NAMALWA (cell line): ENCODE data around the gene CADM4.
"Not testable (repeated sequence)": the region's sequence is repeated elsewhere in the genome, so short reads cannot be mapped to it uniquely, and the experiment has no call there.

Source experiments
- DNase-seq: peaks from one replicate; pipeline ENCODE4 v3.0.0-alpha.2; 2015; ENCODE audit warnings: low spot score

Gene CADM4

GRCh38 chr19:43662487-43662886, 22.8 kb upstream of the CADM4 start:
- DNase-seq = no peak

DNA sequence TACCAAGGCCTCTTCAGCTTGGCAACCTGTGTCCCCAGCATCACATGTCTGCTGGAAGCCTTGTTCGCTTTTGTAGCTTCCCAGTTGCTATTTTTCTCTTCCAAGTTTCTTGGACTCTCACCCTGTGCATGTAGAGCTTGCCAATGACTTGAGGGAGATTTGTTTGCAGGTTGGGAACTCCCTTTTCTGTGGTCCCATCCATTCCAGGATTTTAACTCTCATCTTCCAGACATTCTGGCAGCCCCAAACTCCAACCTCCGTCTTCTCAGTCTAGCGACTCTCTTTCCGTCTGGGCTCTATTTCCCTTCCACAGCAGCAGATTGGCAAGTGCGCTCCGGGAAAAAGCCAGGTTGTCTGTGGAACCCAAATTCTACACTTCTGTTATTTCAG, 21.3 kb upstream of the CADM4 start:
- no peak for DNase-seq

DNA sequence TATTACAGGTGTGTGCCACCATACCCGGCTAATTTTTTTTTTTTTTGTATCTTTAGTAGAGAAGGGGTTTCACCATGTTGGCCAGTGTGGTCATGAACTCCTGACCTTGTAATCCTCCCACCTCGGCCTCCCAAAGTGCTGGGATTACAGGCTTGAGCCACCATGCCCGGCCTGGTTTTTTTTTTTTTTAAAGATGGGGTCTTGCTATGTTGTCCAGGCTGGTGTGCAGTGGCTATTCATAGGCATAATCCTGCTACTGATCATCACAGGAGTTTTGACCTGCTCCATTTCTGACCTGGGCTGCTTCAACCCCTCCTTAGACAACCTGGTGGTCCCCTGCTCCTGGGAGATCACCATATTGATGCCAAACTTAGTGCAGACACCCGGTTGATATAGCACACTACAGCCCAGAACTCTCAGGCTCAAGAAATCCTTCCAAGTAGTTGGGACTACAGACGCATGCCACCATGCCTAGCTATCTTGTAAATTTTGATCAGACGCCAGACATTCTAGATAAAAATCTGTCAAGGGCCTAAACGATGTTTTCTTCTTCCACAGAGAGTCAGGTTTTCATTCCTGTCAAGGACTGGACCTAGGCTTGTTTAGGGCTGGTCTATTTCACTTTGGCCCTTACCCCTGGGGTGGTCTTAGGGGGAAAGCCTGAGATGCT, 20.8 kb upstream of the CADM4 start:
- no peak for DNase-seq

- DNase-seq = no peak
Observed at GRCh38 chr19:43658494-43658893, 18.8 kb upstream of the CADM4 start.

DNA sequence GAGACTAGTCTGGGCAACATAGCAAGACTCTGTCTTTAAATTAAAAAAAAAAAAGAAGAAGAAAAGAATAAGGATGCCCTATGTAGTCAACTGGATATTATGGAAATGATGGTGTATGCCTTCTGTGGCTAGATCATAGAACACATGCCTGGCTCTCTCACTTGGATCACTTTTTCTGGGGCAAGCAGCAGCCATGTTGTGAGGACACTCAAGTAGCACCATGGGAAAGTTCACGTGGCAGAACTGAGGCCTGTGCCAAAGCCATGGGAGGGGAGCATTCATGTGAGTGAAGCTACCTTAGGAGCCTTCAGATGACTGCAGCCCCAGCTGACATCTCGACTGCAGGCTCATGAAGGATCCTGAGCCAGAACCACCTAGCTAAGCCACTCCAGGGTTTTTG, 18.4 kb upstream of the CADM4 start:
- DNase-seq = no peak

DNA sequence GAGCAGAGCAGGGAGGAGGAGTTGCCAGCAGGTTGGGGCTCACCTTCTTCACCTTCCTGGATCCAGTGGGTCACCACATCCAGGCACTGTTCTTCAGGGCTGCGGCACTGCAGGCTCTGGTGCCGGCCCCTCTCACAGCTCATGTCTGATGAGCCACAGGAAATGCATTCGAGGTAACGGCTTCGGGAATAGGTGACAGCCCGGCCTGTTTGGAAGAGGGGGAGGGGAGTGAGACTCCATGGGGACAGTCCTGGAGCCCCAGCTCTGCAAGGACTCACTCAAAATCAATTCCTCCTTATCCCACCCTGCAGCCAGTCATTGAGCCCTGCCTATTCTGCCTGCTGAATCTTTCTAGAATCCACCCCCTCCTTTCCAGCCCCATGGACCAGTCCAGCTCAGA, 16.8 kb upstream of the CADM4 start:
- DNase-seq = no peak

DNA sequence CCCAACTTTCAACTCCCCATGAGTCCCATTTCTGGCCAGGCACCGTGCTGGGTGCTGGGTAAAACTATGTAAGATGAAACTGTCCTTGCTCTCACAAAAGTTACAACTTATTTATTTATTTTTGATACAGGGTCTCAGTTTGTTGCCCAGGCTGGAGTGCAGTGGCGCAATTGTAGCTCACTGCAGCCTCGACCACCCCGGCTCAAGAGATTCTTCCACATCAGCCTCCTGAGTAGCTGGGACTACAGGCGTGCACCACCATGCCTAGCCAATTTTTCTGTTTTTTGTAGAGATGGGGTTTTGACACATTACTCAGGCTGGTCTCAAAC, 12.9 kb upstream of the CADM4 start:
- DNase-seq = no peak

GRCh38 chr19:43651758-43652545, 12.3 kb upstream of the CADM4 start:
- peak; percentile 84 for DNase-seq

GRCh38 chr19:43650276-43650675, 10.6 kb upstream of the CADM4 start:
- DNase-seq = not testable (repeated sequence)

- no peak for DNase-seq
Observed at GRCh38 chr19:43649514-43649913, 9.9 kb upstream of the CADM4 start.

DNA sequence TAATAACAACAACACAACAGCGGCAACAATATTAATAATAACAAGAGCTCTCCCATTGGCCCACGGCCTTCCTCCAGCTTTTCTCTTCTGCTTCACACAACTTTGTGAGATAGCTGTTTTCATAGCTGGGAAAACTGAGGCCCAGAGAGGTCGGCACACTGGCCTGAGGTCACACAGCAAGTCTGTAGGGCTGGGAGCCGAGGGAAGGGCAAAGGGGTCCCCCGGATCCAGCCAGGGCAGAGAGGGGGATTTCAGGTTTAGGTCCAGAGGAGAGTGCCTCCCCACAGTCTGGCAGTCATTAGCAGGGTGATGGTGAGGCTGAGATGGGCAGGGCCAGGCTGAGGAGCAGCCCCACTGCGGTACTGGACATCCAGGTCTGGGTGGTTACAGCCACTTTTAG, 9.0 kb upstream of the CADM4 start:
- DNase-seq = no peak

GRCh38 chr19:43644181-43644580, 4.5 kb upstream of the CADM4 start:
- DNase-seq = no peak

DNA sequence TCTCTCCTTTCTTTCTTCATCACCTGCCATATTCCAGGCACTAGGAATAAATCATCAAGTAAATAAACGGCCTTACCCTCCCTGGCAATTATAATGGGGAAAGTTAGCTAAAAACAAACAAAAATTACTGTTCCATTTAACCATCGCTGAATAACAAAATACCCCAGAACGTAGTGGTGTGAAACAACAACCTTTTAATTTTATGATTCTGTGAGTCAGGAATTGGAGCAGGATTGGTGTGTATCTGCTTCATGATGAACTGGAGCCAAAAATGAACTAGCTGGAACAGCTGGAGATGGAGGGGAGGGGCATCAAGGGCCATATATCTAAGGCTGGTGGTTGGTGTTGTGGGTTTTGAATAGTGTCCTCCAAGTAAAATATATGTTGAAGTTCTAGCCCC, 3.7 kb upstream of the CADM4 start:
- DNase-seq = no peak

- DNase-seq = no peak
Observed at GRCh38 chr19:43642531-43642930, 2.9 kb upstream of the CADM4 start.

DNA sequence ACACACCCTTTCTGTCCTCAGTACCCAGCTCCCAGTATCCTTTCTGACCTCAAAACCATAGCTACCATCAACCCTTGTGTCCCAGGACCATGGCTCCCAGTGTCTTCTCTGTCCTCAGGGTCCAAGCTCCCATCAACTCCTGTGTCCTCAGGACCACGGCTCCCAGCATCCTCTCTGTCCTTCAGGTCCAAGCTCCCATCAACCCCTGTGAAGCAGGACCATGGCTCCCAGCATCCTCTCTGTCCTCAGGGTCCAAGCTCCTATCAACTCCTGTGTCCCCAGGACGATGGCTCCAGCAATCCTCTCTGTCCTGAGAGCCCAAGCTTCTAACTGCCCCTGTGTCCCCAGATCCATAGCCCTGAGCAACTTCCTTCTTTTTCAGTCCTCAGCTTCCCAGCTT, 1.7 kb upstream of the CADM4 start:
- no peak for DNase-seq

- DNase-seq = no peak
Observed at GRCh38 chr19:43640424-43640757, 741 bp upstream of the CADM4 start.

- no peak for DNase-seq
Observed at GRCh38 chr19:43638995-43639518, 593 bp downstream of the CADM4 start.

DNA sequence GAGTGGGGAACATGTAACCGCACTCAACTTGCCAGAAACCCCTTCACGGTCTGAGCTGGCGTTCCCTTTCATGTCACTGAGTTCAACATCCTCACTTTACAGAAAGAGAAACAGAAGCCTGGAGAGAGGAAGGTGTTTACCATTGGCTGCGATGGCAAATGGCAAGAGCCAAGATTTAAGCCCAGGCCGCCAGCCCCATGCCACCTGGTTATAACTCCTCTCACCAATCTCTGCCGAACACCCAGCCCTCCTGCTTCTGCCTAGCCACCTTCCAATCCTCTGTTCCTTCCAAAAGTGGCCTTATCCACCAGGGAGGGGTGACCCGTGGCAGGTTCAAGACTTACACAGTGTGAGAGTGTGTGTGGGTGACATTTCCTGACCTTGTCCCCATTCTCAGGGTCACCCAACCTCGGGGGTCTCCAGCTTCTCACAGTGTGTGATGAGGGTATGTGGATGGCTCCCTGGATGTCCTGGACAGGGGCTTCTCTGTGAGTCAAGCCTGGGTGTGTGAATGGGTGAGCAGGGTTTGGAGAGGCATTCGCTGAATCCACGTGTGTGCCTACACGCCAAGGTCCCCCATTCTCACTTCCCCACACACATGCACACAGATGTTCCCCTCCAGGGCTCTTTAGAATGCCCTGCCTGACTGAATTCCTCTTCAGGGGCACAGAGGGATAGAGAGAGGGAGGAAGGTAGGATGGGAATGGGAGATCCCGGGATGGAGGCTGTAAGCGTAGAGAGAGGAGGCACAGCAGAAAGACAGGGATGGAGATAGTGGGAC, 1.2 kb downstream of the CADM4 start:
- DNase-seq = no peak

DNA sequence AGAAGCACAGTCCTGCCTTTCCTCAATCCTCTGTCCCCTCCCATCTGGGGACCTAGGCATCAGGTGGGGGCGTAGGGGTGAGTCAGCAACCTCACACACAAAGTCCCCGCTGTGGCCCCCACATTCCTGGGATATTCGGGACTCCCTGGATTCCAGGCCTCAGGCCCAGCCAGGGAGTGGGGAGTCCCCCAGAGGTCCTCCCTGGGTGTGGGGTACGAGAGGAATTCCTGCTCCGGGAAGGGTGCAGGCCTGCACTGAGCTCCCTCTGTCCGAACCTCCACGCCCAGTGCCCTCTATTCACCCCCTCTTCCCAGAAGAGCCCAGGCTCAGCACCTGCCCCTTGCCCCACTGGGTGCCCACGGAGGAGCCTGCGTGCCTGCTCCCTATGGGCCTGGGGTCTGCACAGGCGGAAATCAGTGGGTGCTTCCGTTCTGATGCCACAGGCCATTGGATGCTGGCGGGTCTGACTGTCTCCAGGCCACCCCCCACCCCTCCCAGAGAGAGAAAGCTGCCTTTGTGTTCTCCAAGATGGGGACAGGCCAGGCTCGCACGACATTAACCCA, 3.4 kb downstream of the CADM4 start:
- no peak for DNase-seq

DNA sequence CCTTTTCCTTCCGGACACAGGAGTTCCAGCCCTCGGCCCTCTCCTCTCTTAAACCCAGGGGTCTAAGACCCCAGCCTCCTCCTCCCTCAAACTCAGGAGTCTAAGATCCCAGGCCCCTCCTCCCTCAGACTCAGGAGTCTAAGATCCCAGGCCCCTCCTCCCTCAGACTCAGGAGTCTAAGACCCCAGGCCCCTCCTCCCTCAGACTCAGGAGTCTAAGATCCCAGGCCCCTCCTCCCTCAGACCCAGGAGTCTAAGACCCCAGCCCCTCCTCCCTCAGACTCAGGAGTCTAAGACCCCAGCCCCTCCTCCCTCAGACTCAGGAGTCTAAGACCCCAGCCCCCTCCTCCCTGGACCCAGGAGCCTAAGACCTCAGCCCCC, 4.1 kb downstream of the CADM4 start:
- not testable (repeated sequence) for DNase-seq

GRCh38 chr19:43634872-43635560, 4.6 kb downstream of the CADM4 start:
- no peak for DNase-seq

- no peak for DNase-seq
Observed at GRCh38 chr19:43634506-43634871, 5.2 kb downstream of the CADM4 start.
